ENCODE data around the gene ASB4.

The ASB4 gene, protein sequence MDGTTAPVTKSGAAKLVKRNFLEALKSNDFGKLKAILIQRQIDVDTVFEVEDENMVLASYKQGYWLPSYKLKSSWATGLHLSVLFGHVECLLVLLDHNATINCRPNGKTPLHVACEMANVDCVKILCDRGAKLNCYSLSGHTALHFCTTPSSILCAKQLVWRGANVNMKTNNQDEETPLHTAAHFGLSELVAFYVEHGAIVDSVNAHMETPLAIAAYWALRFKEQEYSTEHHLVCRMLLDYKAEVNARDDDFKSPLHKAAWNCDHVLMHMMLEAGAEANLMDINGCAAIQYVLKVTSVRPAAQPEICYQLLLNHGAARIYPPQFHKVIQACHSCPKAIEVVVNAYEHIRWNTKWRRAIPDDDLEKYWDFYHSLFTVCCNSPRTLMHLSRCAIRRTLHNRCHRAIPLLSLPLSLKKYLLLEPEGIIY

DNA sequence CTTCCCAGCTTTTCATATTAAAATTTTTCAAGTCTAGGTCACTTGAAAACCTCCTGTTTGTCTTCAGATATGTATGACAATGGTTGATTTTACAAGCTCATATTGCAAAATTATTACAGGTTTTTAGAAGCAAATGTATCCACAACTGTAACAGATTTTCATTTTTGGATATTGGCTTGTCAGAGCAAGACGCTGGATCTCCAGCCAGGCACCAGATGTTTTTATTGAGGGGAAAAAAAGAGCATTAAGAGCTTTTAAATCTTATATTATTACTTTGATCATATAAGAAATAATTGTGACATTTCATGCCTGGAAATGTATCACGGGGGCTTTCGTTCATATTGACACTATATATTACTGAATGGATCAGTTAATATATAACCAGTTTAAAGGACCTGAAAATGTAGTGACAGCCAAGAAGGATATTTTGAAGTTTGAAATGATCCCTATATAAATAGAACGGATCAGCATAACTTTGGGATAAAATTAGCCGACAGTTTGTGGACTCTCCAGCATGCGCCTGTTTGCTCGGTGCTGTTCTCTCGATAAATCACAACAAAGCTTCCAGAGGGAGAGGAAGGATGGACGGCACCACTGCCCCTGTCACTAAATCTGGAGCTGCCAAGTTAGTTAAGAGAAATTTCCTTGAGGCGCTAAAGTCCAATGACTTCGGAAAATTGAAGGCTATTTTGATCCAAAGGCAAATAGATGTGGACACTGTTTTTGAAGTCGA is at the start of gene ASB4:
ASB4 (plus strand) TSS at position 553 of the 733 bp plus-strand sequence; CDS start at position 582, 29 bp downstream.
- H3K4me3 ChIP-seq (ENCODE audit: low read depth, low read length) = no peak within 1 kb of the TSS
- TF ChIP-seq, protein P1, sequence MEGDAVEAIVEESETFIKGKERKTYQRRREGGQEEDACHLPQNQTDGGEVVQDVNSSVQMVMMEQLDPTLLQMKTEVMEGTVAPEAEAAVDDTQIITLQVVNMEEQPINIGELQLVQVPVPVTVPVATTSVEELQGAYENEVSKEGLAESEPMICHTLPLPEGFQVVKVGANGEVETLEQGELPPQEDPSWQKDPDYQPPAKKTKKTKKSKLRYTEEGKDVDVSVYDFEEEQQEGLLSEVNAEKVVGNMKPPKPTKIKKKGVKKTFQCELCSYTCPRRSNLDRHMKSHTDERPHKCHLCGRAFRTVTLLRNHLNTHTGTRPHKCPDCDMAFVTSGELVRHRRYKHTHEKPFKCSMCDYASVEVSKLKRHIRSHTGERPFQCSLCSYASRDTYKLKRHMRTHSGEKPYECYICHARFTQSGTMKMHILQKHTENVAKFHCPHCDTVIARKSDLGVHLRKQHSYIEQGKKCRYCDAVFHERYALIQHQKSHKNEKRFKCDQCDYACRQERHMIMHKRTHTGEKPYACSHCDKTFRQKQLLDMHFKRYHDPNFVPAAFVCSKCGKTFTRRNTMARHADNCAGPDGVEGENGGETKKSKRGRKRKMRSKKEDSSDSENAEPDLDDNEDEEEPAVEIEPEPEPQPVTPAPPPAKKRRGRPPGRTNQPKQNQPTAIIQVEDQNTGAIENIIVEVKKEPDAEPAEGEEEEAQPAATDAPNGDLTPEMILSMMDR (IDR thresholded peaks at IDR 0.05; ENCODE audit: insufficient read depth, low read depth, low read length, missing control alignments) = no peak
- DNase-seq (ENCODE audit: low read depth) = no peak

DNA sequence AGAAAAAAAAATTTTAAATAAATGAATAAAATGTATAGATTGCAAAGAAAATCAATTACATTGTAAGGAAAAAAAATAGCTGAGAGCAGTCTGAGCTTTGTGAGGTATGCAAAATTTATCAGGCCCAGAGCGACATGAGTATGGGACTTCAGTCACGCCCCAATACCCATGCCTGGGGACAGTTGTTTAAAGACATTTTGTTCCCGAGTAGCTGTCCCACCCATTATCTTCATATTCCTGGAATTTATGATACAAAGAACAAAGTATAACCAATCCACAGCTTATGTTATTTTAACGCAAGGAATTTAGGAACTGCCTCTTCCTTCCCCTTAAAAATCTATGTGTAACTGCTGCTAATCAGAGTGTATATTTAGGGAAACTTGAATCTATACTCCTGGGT is 49.3 kb upstream of the ASB4 start:
- DNase-seq (ENCODE audit: low read depth) = no peak
- TF ChIP-seq, protein P1 (IDR thresholded peaks at IDR 0.05; ENCODE audit: insufficient read depth, low read depth, low read length, missing control alignments) = no peak

DNA sequence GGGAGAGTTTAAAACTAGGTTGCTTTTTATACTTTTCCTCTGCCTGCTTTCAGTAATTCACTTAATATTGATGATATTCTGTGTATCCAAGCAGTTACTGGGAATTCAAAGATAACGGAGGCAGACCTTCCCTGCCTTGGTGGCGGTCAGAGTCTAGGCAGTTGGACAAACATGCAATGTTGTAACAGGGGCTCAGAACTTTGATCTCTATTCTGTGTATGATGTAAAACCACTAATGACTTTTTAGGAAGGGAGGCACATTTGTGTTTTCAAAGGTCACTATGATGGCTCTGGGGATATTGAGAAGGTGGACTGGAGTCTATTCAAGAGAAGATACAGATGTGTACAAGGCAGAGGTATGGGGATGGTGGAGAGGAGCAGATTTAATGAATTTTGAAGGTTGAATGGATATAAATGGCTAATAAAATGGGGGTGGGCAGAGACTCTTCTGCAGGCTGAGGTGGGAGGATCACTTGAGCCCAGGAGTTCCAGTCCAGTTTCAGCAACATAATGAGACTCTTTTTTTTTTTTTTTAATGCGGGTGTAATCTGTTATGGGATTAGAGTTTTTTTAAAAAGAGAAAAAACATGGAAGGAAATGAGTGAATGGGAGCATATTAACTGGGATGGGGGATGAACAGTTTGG is 45.2 kb upstream of the ASB4 start:
- TF ChIP-seq, protein P1 (IDR thresholded peaks at IDR 0.05; ENCODE audit: insufficient read depth, low read depth, low read length, missing control alignments) = no peak
- no peak for DNase-seq (ENCODE audit: low read depth)
- H3K4me3 ChIP-seq (ENCODE audit: low read depth, low read length) = no peak overlapping the region

More for the DNA sequence above, 49.3 kb upstream of the ASB4 start:
- H3K4me3 ChIP-seq (ENCODE audit: low read depth, low read length) = no peak overlapping the region

DNA sequence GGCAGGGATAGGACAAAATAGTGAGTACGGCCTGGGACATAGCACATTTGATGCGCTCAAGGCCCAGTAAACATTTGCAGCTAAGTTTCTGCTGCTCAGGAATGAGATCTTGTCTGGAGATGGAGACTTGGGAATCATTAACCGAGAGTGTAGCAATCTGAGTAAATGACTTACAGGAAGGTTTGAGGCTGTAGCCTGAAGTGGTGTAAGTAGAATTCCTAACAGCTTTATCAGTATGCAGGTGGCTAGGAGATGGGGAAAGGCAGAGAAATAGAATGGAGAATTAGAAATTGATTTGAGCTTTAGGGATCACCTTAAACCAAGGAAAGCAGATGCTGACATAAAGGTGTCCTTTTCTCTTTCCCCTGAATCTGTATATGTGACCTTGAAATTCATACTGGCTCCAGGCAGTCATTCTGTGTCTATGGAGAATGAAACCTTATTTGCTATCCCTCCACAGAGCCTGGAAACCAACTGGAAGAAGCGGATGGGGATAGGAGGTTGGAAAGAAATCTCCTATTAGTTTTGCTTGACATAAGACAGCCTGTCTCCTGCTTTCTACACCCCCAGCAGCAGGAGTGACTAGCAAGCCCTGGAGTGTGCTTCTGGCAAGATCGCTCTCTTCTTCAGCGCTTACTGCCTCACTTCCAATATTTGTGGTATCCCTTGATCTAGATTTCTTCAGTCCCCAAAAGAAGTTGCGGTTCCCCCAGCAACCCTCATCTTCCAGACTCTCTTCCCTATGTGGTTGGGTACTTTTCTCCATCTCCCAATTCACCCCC is 44.5 kb upstream of the ASB4 start:
- no peak for DNase-seq (ENCODE audit: low read depth)
- TF ChIP-seq, protein P1 (IDR thresholded peaks at IDR 0.05; ENCODE audit: insufficient read depth, low read depth, low read length, missing control alignments) = no peak
- no peak overlapping the region for H3K4me3 ChIP-seq (ENCODE audit: low read depth, low read length)

DNA sequence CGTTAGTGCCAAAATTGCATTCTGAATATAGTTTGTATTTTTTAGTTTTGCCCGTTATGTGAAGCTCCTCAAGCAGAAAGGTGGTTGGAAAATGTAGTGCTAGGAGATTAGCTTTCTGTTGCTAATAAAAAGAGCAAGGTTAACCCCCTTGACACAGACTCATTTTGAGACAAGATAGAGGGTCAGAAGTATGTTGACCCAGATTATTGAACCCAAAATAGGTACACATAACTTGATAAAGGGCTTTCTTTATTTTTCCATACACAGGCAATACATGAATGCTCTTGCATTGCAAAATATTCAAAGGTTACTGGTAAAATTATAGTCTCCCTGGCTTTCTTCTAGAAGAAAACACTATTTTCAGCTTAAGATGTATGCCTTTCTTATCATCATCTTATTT is 40.9 kb upstream of the ASB4 start:
- TF ChIP-seq, protein P1 (IDR thresholded peaks at IDR 0.05; ENCODE audit: insufficient read depth, low read depth, low read length, missing control alignments) = no peak
- H3K4me3 ChIP-seq (ENCODE audit: low read depth, low read length) = no peak overlapping the region
- DNase-seq (ENCODE audit: low read depth) = no peak

DNA sequence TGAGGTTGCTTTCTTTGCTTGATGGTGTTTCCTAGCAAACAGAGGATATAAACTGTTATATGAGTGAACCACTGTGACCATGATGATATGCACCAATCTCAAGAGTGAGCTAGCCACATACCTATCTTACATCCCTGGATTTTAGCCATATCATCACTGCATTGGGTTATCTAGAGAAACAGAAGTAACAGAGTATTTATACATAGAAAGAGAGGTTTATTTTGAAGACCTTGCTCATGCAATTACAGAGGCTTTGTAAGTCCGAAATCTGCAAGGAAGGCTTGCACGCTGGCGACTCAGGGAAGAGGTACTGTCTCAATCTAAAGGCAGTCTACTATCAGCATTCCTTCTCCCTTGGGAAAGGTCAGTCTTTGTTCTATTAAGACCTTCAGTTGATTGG is 39.1 kb upstream of the ASB4 start:
- TF ChIP-seq, protein P1 (IDR thresholded peaks at IDR 0.05; ENCODE audit: insufficient read depth, low read depth, low read length, missing control alignments) = no peak
- DNase-seq (ENCODE audit: low read depth) = no peak
- no peak overlapping the region for H3K4me3 ChIP-seq (ENCODE audit: low read depth, low read length)

All from GM12865 (cell line).